ENCODE measurements around the gene DRC7. TPM values are rescaled to one million over a fixed set of nuclear protein-coding genes. Genes with fewer than 3 reads are reported as not detected.
"Not testable (repeated sequence)": the region's sequence is repeated elsewhere in the genome, so short reads cannot be mapped to it uniquely, and the experiment has no call there.

Gene DRC7
- total and polyA plus RNA-seq, 9 of the 15 experiments (the other 6 are each of a cell fraction or from before 2014, with no cell fraction given) = 0.04 to 0.33 (median 0.12) TPM; not detected in 3

GRCh38 chr16:57671451-57671850 lies 23.2 kb upstream of the DRC7 start (continued):
- TF ChIP-seq ATF7 (IDR thresholded peaks at IDR 0.05) = 0 out of 2 replicates have a peak, but pooled peaks have one; percentile 33
- TF ChIP-seq ZNF384 (IDR thresholded peaks at IDR 0.05; ENCODE audit: low read depth, low read length) = 0 out of 2 replicates have a peak, but pooled peaks have one; percentile 3
- 0 out of 2 replicates have a peak, but pooled peaks have one; percentile 5 for TF ChIP-seq TCF3 (CRISPR knock-in tag; IDR thresholded peaks at IDR 0.05)
- TF ChIP-seq JUN (IDR thresholded peaks at IDR 0.05; ENCODE audit: borderline replicate concordance, low read depth, low read length) = peak; percentile 47; the same call in 1 of the 2 replicates
- TF ChIP-seq JUN (CRISPR knock-in tag; IDR thresholded peaks at IDR 0.05; ENCODE audit: borderline replicate concordance) = not testable (repeated sequence)

GRCh38 chr16:57672416-57672815 lies 22.2 kb upstream of the DRC7 start:
- intact Hi-C loops (cut with micrococcal nuclease) (no loop called here), in situ Hi-C loops (cut with MboI) (no loop called here)
- Histone ChIP-seq H3K9me3 (replicated peaks; ENCODE audit: control insufficient read depth, insufficient read depth, low read depth, low read length) (no peaks in the 10 kb centered on the region), H3K79me2 (ENCODE audit: control insufficient read depth, insufficient read depth, low read length) (no peaks in the 10 kb centered on the region), H3K4me1 (replicated peaks in 1 of 2; ENCODE audit: control insufficient read depth in 2 of 2, insufficient read depth in 2 of 2, low read length in 2 of 2) (peaks cover 35 to 39% of the 10 kb centered on the region in 2 experiments), H3K27me3 (ENCODE audit: control insufficient read depth in 2 of 2, insufficient read depth in 2 of 2, low read length in 2 of 2) (0 out of 5 replicates have a peak, but pooled peaks cover 0 to 5% of the 10 kb centered on the region in 2 experiments), H3K27ac (ENCODE audit: extremely low read depth, low read depth, low read length) (no peak overlapping the region), H2AFZ (ENCODE audit: low read depth, low read length) (no peak overlapping the region), H3K36me3 (ENCODE audit: control insufficient read depth, insufficient read depth, low read length) (no peaks in the 10 kb centered on the region), H3K9me1 (ENCODE audit: control insufficient read depth, insufficient read depth, low read length) (peaks cover 3% of the 10 kb centered on the region), H3K4me3 (no peak overlapping the region), H3K4me2 (ENCODE audit: insufficient read depth, low read length) (no peak overlapping the region), H4K20me1 (replicated peaks; ENCODE audit: control insufficient read depth, insufficient read depth, low read length) (no peaks in the 10 kb centered on the region), H3K9ac (ENCODE audit: insufficient read depth in 1 of 2, low read depth in 2 of 2, low read length in 2 of 2) (no peak overlapping the region)
- BruUV-seq (replicated peaks) = no TSS peak
- FAIRE-seq (no peak), ATAC-seq (no peak), DNase-seq (ENCODE audit: extremely low read depth in 1 of 4, low spot score in 3 of 4) (no peak)
- WGBS (ENCODE audit: insufficient coverage, low coverage, missing lambda C conversion rate) = 26% methylated on average over 3 of the region's 3 CpGs
- no peak for TF ChIP-seq CREM (IDR thresholded peaks at IDR 0.05; ENCODE audit: low read depth)
- no peak for TF ChIP-seq JUNB (CRISPR knock-in tag; conservative IDR thresholded peaks at IDR 0.05)
- TF ChIP-seq NR1H2 (CRISPR knock-in tag; IDR thresholded peaks at IDR 0.05) = no peak
- TF ChIP-seq SRF (CRISPR knock-in tag; IDR thresholded peaks at IDR 0.05) = no peak
- TF ChIP-seq ZFP30 (CRISPR knock-in tag; IDR thresholded peaks at IDR 0.05; ENCODE audit: borderline replicate concordance) = no peak
- TF ChIP-seq ZNF263 (CRISPR knock-in tag; IDR thresholded peaks at IDR 0.05; ENCODE audit: borderline replicate concordance) = no peak
- TF ChIP-seq ZBTB9 (CRISPR knock-in tag; IDR thresholded peaks at IDR 0.05) = no peak
- POLR2A ChIA-PET = interaction anchor here (0.6 to 2.3 kb wide), 5 partner anchors 10 to 63 kb away, joined by 3 to 12 read pairs (median 3); partner anchors contain the start of gene KATNB1
- CTCF ChIA-PET (ENCODE audit: low intra/inter-chr PET ratio) = no interaction called here
